Right renal cortex interstitium (tissue), 3 donors: ENCODE data around the gene NRXN3. TPM values are rescaled to one million over a fixed set of nuclear protein-coding genes. Genes with fewer than 3 reads are reported as not detected.

Experiments
- DNase-seq, 3 donors: peaks; one replicate each; pipeline ENCODE4 v3.0.0-alpha.2; 2013; ENCODE audit warnings: low read depth in 3 of 3, low spot score in 2 of 3
- polyA plus RNA-seq, 3 donors: library from polyadenylated mRNA; unstranded; fragments of 120-200 nt; gene quantifications; one replicate each; pipeline ENCODE4 v1.2.1, GENCODE V29; 2013; ENCODE audit not compliant: insufficient read length in 3 of 3

The NRXN3 gene
- polyA plus RNA-seq, 3 donors: 5.6 to 6.7 (median 5.9) TPM

- DNase-seq: no peak
These were observed 995.4 kb downstream of the NRXN3 start for GRCh38 chr14:79165471-79166090.

- DNase-seq: no peak
These were observed 996.0 kb downstream of the NRXN3 start for GRCh38 chr14:79166171-79166570.

- no peak for DNase-seq
These were observed 997.8 kb downstream of the NRXN3 start for GRCh38 chr14:79167957-79168356.

GRCh38 chr14:79175671-79176070 is 1005.5 kb downstream of the NRXN3 start:
- DNase-seq: no peak

GRCh38 chr14:79177106-79177505 is 1006.9 kb downstream of the NRXN3 start:
- no peak for DNase-seq

GRCh38 chr14:79178719-79179118 is 1008.5 kb downstream of the NRXN3 start:
- no peak for DNase-seq

- no peak for DNase-seq
These were observed 1009.8 kb downstream of the NRXN3 start for GRCh38 chr14:79179985-79180384.

- DNase-seq: no peak
These were observed 1010.5 kb downstream of the NRXN3 start for GRCh38 chr14:79180656-79181055.

- no peak for DNase-seq
These were observed 1016.4 kb downstream of the NRXN3 start for GRCh38 chr14:79186523-79186922.

- no peak for DNase-seq
These were observed 1023.7 kb downstream of the NRXN3 start for GRCh38 chr14:79193689-79194477.

GRCh38 chr14:79196216-79196615 is 1026.0 kb downstream of the NRXN3 start:
- no peak for DNase-seq

GRCh38 chr14:79197516-79197915 is 1027.3 kb downstream of the NRXN3 start:
- no peak for DNase-seq

- no peak for DNase-seq
These were observed 1029.0 kb downstream of the NRXN3 start for GRCh38 chr14:79199217-79199616.

- no peak for DNase-seq
These were observed 1031.5 kb downstream of the NRXN3 start for GRCh38 chr14:79201564-79202207.

GRCh38 chr14:79204591-79204990 is 1034.4 kb downstream of the NRXN3 start:
- no peak for DNase-seq

GRCh38 chr14:79209418-79209817 is 1039.2 kb downstream of the NRXN3 start:
- no peak for DNase-seq

- no peak for DNase-seq
These were observed 1055.6 kb downstream of the NRXN3 start for GRCh38 chr14:79225815-79226214.

GRCh38 chr14:79229383-79229909 is 1059.3 kb downstream of the NRXN3 start:
- peak in 1 of 3 donors; percentile 1 for DNase-seq

- DNase-seq: no peak
These were observed 1072.5 kb downstream of the NRXN3 start for GRCh38 chr14:79242666-79243065.

- DNase-seq: no peak
These were observed 1076.0 kb downstream of the NRXN3 start for GRCh38 chr14:79246173-79246572.

- no peak for DNase-seq
These were observed 1078.0 kb downstream of the NRXN3 start for GRCh38 chr14:79248126-79248525.

- DNase-seq: no peak
These were observed 1078.6 kb downstream of the NRXN3 start for GRCh38 chr14:79248771-79249170.
